Adipocyte (in vitro differentiated cells): ENCODE results near the gene WBP4.

ENCODE experiments used
- DNase-seq: peaks from one replicate; pipeline ENCODE4 v3.0.0-alpha.2; 2015; ENCODE audit warnings: low read depth
- H3K27me3 ChIP-seq: replicated peaks from 2 replicates; pipeline ENCODE4 v1.7.0; 2013; ENCODE audit warnings: mild to moderate bottlenecking, low read length, moderate library complexity; ENCODE audit not compliant: control insufficient read depth, insufficient read depth
- H3K36me3 ChIP-seq: 2 replicates; pipeline ENCODE4 v1.7.0; 2013; ENCODE audit warnings: low read length, mild to moderate bottlenecking, moderate library complexity; ENCODE audit not compliant: control insufficient read depth, insufficient read depth, severe bottlenecking
- H3K4me1 ChIP-seq: 2 replicates; pipeline ENCODE4 v1.7.0; 2013; ENCODE audit warnings: mild to moderate bottlenecking, low read length, moderate library complexity; ENCODE audit not compliant: control insufficient read depth, insufficient read depth
- H3K4me3 ChIP-seq: 2 replicates; pipeline ENCODE4 v1.7.0; 2013; ENCODE audit warnings: mild to moderate bottlenecking, low read length, moderate library complexity
- H3K9ac ChIP-seq: 2 replicates; pipeline ENCODE4 v1.7.0; 2013; ENCODE audit warnings: mild to moderate bottlenecking, low read length, moderate library complexity
- H3K9me3 ChIP-seq: 2 replicates; pipeline ENCODE4 v1.7.0; 2013; ENCODE audit warnings: mild to moderate bottlenecking, low read length, moderate library complexity; ENCODE audit not compliant: control insufficient read depth

Gene WBP4

DNA sequence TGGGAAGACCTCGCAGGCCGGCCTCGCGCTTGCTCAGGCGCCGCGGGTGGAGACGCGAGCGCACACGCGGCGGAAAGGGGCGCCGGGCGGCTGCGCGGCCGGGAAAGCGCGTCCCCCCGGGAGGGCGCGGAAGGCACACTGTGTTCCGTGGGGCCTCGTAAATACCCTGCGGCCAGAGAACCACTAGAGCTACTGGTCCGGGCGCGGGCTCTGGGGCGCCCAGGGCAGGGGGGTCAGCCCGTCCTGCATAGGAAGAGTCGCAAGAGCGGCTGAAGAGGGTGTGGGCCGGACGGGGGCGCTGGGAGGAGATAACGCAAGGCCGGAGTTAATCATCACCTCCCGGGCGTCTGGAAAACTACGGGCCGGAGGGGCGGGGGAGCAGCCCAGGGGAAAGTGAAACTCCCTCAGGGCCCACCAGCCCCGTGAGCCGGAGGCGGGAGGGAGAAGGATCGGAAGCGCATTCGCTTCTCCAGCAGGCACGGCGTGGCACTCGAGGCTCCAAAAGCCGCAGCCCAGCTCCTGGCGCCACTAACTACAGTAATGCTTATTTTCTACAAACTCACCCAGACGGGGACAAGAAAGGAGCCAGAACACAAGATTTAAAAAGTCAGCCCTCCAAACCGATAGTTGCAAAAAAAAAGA is 1.1 kb upstream of the WBP4 start:
- no peaks in the 10 kb centered on the region for H3K9me3 ChIP-seq

DNA sequence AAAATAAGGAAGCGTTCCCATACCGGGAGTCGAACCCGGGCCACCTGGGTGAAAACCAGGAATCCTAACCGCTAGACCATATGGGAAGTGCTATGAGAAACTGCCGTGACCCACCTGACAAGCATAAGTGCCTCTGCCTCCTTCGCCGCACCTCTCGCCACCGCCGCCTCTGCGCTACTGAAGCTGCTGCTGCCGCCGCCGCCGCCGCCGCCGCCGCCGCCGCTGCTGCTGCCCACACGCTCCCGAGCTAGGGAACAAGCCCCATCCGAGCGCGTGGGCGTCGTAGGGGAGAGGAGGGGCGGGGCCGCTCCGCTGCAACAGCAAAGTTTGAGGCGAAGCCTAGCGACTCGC is 610 bp upstream of the WBP4 start:
- H3K27me3 ChIP-seq = no peaks in the 10 kb centered on the region
- H3K9me3 ChIP-seq = no peaks in the 10 kb centered on the region
- H3K4me1 ChIP-seq = peaks cover 57% of the 10 kb centered on the region
- H3K36me3 ChIP-seq = peaks cover 2% of the 10 kb centered on the region
- H3K4me3 ChIP-seq = peak overlapping the region; percentile 97
- peak; percentile 93 for DNase-seq
- peak overlapping the region; percentile 99 for H3K9ac ChIP-seq

More for the DNA sequence above, 1.1 kb upstream of the WBP4 start:
- peak; percentile 94 for DNase-seq
- H3K36me3 ChIP-seq = no peaks in the 10 kb centered on the region
- H3K4me1 ChIP-seq = peaks cover 57% of the 10 kb centered on the region
- peak overlapping the region; percentile 99 for H3K9ac ChIP-seq
- H3K4me3 ChIP-seq = peak overlapping the region; percentile 97
- no peaks in the 10 kb centered on the region for H3K27me3 ChIP-seq

DNA sequence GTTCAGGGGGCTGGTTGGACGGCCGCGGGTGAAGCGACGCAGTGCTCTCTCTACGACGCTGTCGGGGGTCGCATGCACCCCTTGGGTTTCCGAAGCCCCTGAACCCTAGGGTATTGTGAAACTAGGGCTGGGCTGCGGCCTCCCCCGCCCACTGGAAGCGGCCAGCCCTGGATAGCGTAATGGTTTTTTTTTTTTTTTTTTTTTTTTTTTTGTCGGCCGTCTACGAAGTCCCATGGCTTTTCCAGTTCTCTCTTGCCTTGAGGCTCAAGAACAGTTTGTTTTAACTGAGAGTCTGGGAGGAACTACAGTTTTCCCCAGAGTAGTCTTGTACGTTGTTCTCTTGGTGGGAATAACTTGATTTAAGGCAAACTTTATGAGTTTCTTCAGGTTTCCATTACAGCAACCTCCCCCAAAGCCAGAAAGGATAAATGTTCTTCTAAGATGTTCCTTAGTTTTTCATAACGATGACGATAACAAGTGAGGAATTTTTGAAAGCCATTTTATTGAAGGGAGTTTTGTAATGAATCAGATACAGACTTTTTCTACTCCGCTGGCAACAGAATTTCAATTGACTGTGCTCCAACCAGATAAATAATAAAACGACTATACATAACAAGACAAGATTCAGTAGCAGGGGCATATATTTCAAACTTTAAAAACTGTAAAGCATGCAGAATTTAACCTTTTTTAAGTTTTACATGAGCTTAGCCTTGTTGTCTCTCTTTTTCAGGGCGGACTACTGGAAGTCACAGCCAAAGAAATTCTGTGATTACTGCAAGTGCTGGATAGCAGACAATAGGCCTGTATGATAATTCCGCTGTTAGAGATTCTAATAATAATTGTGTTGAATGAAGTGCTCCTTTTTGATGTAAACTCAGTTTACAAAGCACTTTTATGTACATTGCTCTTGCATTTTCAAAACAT is 867 bp downstream of the WBP4 start:
- H3K36me3 ChIP-seq = peaks cover 16% of the 10 kb centered on the region
- H3K9me3 ChIP-seq = no peaks in the 10 kb centered on the region
- no peaks in the 10 kb centered on the region for H3K27me3 ChIP-seq
- DNase-seq = peak; percentile 90
- H3K4me1 ChIP-seq = peaks cover 55% of the 10 kb centered on the region
- peak overlapping the region; percentile 99 for H3K9ac ChIP-seq
- peak overlapping the region; percentile 97 for H3K4me3 ChIP-seq

DNA sequence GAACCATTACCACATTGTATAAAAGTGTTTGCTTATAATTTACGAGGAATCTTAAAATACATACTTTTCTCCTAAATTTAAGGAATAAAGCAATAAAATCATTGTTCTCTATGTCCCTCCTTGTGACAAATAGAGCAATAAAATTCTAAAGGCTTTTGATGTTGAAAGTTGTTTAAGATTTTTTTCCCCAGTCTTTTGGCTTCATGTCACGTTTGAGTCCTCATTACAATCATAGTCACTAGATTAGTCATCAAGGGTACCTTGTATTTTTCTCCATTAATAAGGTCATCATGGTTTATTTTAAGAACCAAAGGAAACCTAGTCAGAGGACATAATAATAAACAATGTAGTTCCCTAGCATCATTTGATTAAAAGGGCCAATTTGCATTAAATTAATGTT is 3.2 kb downstream of the WBP4 start:
- DNase-seq = peak; percentile 62
- Histone ChIP-seq H3K4me3 (peak overlapping the region; percentile 97), H3K27me3 (no peaks in the 10 kb centered on the region), H3K9me3 (no peaks in the 10 kb centered on the region), H3K4me1 (peaks cover 38% of the 10 kb centered on the region), H3K9ac (peak overlapping the region; percentile 99), H3K36me3 (peaks cover 39% of the 10 kb centered on the region)

DNA sequence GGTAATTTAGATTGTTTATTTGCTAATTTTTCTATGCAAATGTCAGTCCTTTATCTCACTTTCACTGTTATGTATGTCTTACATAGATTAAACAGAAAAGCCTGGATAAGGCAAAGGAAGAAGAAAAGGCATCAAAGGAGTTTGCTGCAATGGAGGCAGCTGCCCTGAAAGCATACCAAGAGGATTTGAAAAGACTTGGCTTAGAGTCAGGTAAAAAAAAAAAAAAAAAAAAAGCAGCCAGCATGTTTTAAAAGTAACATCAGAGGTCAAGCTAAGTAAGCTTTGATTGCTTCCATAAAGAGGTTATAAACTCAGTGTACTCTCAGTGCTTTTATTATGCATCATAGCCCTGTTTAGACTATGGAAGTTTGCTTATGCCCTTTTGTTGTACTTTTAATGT is 3.8 kb downstream of the WBP4 start:
- peaks cover 38% of the 10 kb centered on the region for H3K4me1 ChIP-seq
- H3K9me3 ChIP-seq = no peaks in the 10 kb centered on the region
- peak; percentile 87 for DNase-seq
- peaks cover 45% of the 10 kb centered on the region for H3K36me3 ChIP-seq
- H3K4me3 ChIP-seq = peak overlapping the region; percentile 97
- peak overlapping the region; percentile 82 for H3K9ac ChIP-seq
- H3K27me3 ChIP-seq = no peaks in the 10 kb centered on the region

DNA sequence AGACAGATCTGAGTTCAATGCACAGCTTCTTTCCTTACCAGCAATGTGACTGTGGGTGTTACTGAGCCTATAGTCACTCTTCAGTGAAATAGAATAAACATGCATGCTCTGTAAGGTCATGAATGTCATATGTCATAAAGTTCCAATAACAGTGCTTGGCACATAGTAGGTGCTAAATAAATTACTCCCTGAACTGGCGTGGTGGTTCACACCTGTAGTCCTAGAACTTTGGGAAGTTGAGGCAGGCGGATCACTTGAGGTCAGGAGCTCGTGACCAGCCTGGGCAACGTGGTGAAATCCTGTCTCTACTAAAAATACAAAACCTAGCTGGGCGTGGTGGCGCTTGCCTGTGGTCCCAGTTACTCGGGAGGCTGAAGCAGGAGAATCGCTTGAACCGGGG is 13.2 kb downstream of the WBP4 start:
- Histone ChIP-seq H3K36me3 (peaks cover 77% of the 10 kb centered on the region), H3K9ac (no peak overlapping the region), H3K9me3 (no peaks in the 10 kb centered on the region), H3K4me1 (peaks cover 13% of the 10 kb centered on the region), H3K4me3 (no peak overlapping the region), H3K27me3 (no peaks in the 10 kb centered on the region)
- DNase-seq = no peak

DNA sequence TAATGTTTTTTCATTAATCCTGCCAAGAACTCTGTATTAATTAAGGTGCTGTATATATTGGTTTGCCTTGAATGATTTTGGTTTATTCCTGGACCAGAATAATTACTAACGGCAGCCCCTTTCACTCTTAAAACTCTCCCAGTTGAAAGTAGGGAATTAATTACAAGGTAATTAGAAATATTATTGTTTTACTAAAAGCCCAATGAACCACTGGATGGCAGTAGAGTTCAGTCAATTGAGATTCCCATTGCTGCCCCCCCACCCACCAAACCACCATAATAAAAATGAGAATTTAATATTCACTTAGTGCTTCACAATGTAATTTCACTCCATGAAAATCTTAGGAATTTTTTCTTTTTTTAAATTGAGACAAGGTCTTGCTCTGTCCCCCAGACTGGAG is 13.7 kb downstream of the WBP4 start:
- peaks cover 76% of the 10 kb centered on the region for H3K36me3 ChIP-seq
- peak; percentile 81 for DNase-seq
- no peaks in the 10 kb centered on the region for H3K27me3 ChIP-seq
- H3K4me1 ChIP-seq = peaks cover 13% of the 10 kb centered on the region
- no peak overlapping the region for H3K4me3 ChIP-seq
- H3K9ac ChIP-seq = no peak overlapping the region
- H3K9me3 ChIP-seq = no peaks in the 10 kb centered on the region

DNA sequence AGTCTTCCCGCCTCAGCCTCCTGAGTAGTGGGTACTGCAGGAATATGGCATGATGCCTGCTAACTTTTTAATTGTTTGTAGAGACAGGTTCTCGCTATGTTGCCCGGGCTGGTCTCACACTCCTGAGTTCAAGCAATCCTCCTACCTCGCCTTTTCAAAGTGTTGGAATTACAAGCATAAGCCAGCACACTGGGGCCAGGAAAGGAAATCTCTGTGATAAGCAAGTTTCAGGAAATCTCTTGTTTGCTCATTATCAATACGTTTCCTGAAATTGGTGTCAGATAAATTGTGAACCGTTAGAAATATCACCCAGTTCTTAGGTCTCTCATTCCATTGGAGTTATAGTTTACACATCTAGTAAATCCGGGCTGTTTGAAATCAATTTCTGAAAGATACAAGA is 14.2 kb downstream of the WBP4 start:
- H3K36me3 ChIP-seq = peaks cover 76% of the 10 kb centered on the region

DNA sequence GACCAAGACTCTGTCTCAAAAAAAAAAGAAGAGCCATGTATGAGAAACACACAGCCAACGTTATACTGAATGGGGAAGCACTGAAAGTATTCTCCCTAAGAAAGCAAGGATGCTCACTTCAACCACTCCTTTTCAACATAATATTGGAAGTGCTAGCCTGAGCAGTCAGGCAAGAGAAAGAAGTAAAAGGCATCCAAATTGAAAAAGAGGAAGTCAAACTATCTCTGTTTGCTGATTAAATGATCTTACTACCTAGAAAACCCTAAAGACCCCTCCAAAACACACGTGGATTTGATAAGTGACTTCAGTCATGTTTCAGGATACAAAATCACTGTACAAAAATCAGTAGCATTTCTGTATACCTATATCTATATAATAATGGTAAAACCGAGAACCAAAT is 16.2 kb downstream of the WBP4 start:
- Histone ChIP-seq H3K9me3 (no peaks in the 10 kb centered on the region), H3K9ac (no peak overlapping the region), H3K36me3 (peaks cover 79% of the 10 kb centered on the region), H3K4me1 (no peaks in the 10 kb centered on the region), H3K4me3 (no peak overlapping the region), H3K27me3 (no peaks in the 10 kb centered on the region)
- DNase-seq = no peak

More for the DNA sequence above, 14.2 kb downstream of the WBP4 start:
- no peak for DNase-seq
- no peaks in the 10 kb centered on the region for H3K27me3 ChIP-seq
- no peak overlapping the region for H3K9ac ChIP-seq
- H3K9me3 ChIP-seq = no peaks in the 10 kb centered on the region
- peaks cover 13% of the 10 kb centered on the region for H3K4me1 ChIP-seq
- no peak overlapping the region for H3K4me3 ChIP-seq

DNA sequence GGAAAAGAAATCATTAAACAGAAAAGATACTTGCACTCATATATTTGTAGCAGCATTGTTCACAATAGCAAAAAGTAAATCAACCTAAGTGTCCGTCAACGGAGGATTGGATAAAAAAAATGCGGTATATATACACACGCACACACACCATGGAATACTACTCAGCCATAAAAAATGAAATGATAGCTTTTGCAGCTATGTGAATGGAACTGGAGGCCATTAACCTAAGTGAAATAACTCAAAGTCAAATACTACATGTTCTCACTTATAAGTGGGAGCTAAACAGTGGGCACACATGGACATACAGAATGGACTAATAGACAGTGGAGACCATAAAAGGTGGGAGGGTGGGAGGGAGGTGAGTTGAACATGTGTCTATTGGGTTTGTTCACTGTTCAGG is 18.4 kb downstream of the WBP4 start:
- no peak for DNase-seq
- H3K27me3 ChIP-seq = no peaks in the 10 kb centered on the region
- H3K4me1 ChIP-seq = no peaks in the 10 kb centered on the region
- H3K9me3 ChIP-seq = no peaks in the 10 kb centered on the region
- H3K9ac ChIP-seq = no peak overlapping the region
- peaks cover 74% of the 10 kb centered on the region for H3K36me3 ChIP-seq
- no peak overlapping the region for H3K4me3 ChIP-seq

DNA sequence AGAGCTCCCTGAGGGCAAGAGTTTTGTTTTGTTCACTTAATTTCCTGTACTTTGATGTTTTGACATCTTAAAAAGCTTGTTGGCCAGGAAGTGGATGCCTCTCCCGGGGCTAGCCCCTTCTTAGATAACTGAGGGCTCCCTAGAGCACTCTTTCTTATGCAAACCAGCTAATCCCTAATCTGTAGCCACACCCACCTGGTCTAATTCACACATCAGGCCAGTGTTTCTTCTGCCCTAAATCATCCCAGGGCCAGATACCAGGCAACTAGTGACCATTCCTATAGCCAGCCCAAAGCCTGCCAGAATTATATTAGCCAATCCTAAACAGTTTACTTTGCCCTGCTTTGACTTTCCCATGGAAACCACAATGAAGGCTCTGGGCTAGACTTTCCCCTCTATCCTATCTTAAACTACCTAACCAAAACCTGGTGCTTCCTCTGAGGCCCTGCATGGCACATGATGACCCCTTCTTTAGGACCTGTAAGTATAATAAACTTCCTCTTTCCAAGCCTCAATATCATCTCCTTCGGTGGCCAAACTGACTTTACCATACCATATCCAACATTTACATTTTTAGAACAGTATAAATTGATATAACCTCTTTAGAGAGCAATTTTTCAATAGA is 24.8 kb downstream of the WBP4 start:
- Histone ChIP-seq H3K4me1 (no peaks in the 10 kb centered on the region), H3K36me3 (peaks cover 26% of the 10 kb centered on the region), H3K27me3 (no peaks in the 10 kb centered on the region), H3K9ac (no peak overlapping the region), H3K4me3 (no peak overlapping the region), H3K9me3 (no peaks in the 10 kb centered on the region)
- DNase-seq = no peak
